ENCODE measurements around the gene NSRP1. TPM values are rescaled to one million over a fixed set of nuclear protein-coding genes. Genes with fewer than 3 reads are reported as not detected.
"Not testable (repeated sequence)": the region's sequence is repeated elsewhere in the genome, so short reads cannot be mapped to it uniquely, and the experiment has no call there.

Gene NSRP1, protein sequence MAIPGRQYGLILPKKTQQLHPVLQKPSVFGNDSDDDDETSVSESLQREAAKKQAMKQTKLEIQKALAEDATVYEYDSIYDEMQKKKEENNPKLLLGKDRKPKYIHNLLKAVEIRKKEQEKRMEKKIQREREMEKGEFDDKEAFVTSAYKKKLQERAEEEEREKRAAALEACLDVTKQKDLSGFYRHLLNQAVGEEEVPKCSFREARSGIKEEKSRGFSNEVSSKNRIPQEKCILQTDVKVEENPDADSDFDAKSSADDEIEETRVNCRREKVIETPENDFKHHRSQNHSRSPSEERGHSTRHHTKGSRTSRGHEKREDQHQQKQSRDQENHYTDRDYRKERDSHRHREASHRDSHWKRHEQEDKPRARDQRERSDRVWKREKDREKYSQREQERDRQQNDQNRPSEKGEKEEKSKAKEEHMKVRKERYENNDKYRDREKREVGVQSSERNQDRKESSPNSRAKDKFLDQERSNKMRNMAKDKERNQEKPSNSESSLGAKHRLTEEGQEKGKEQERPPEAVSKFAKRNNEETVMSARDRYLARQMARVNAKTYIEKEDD
- total RNA-seq: 8.1 and 11.6 TPM in 2 replicates

DNA sequence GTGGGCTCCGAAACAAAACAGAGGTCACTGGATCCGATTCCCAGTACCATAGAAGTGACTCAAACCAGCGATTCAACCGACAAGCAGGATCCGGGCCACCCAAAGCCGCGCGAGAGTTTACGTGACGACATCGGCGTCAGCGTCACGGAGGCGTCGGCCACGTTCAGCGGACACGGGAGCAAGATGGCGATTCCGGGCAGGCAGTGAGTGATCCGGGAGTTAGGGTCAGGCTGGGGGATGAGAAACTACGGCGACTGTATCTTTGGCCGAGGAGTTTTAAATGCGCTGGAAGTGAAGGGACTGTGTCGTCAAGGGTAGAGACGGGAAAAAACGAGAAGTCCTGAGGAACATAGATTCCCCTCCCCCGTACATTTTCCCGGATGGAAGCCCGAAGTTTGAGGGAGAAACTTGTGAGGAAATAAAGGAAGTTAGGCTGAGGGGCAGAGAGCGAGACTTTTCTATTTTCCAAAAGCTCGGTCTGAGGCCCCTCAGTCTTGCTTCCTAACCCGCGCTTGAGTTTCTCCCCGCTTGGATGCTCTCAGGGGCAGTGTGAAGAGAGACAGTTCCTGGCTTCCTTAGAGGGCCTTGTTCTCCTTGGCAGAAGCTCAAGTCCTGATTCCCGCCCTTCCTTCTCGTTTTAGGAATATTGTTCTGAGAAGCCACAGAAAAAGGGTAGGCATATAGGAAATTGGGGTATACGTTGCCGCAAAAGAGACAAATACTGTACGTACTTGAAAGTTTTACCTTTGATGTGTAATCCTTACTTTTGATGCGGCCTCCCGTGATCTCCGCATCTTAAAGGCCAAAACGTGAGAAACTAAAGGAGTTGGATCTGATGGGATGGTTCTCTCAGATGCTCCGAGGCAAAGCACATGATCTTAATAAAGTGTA, at the start of gene NSRP1:
TSS of gene NSRP1 (plus strand) at position 156 of the 891 bp plus-strand sequence. CDS start at position 184, 28 bp downstream.
- DNase-seq (ENCODE audit: low read depth in 2 of 2): peak; percentile 93 to 95

DNA sequence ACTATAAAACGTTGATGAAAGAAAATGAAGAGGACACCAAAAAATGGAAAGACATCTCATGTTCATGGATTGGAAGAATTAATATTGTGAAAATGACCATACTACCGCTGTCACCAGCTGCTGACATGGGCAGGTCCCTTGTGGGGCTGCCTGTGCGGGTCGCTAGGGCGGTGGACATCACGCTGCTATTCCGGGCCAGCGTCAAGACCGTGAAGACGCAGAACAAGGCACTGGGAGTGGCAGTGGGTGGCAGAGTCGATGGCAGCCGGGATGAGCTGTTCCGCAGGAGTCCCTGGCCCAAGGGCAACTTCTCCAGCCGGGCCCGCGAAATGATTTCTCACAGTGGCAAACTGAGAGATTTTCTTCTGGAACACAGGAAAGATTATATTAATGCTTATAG, 48.2 kb upstream of the NSRP1 start:
- no peak for DNase-seq (ENCODE audit: low read depth in 2 of 2)

DNA sequence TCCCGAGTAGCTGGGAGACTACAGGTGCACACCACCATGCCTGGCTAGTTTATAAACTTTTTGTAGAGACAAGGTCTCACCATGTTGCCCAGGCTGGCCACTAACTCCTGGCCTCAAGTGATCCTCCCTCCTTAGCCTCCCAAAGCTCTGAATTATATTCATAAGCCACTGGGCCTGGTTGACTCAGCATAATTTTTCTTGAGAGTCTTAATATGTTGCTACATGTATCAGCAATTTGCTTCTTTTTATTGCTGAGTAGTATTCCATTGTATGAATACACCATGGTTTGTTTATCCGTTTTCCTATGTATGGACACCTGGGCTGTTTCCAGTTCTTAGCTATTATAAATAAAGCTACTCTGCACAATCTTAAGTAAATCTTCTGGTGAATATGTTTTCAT, 42.4 kb upstream of the NSRP1 start:
- no peak for DNase-seq (ENCODE audit: low read depth in 2 of 2)

DNA sequence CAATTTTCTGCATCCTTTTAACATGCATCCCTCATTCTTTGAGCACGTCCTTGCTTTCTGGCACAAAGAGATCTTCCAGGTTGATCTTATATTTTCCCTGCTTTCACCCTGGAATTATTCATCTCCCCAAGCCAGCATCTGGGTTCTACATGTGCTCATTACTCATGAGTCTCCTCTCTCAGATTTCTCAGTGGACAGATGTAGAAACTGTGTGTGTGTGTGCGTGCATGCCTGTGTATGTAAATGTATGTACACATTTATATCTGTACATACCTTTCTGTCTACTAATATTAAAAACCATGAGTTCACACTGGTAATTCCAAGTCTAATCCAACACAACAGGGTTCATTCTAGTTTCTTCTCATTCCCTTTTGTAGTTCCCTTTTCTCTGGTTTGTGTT, 41.9 kb upstream of the NSRP1 start:
- no peak for DNase-seq (ENCODE audit: low read depth in 2 of 2)

DNA sequence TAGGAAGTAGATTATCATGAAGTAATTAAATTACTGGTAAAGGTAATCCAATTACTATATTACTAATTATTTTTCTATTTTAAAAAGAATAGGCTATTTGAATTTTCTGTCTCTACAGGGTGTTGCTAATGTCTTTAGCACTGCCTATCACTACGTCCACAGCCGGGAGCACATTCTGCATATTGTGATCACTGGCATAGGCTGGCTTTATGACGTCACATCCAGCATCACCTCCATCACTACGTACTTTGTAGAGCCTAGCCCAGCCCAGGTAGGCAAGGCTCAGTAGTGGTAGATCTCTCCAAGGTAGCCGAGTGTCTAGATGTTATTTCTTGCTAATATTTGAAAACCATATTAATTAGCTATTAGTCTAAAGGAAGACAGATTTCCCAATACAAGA, 33.8 kb upstream of the NSRP1 start:
- DNase-seq (ENCODE audit: low read depth in 2 of 2): no peak

DNA sequence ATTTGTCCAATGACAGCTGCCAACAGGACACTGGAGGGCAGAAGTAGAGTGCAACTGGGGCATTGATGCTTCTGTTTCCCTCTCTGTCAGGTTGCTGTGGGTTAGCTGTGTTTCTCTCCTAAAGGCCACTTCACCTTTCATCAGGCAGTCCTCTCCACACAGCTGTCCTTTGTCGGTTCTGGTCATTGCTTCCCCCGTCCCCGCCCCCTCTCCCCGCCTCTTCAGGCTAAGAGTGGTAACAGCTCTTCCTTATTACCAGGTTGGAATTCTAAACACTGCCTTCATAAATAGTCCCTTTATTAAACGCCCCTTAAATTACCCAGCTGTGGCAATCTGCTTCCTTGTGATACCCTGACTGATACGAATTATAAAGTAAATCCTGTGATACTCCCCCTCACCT, 31.8 kb upstream of the NSRP1 start:
- no peak for DNase-seq (ENCODE audit: low read depth in 2 of 2)

DNA sequence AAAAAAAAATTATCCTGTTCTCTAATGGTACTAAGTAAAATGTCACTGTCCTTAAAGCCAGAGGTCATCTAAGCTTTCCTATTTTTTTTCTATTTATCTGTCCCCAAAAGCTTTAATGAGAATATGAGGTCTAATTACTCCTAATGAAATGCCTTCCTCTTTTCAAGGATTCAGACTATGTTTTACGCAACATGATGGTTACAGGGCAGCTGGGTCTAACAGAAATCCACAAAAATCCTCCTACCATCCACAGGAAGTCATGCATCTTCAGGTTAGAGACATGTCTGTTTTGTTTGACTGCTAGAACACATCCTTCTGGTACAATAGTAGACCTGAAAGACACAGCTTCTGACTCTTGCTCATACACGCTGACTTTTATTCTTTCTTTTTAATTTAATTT, 29.7 kb upstream of the NSRP1 start:
- no peak for DNase-seq (ENCODE audit: low read depth in 2 of 2)

DNA sequence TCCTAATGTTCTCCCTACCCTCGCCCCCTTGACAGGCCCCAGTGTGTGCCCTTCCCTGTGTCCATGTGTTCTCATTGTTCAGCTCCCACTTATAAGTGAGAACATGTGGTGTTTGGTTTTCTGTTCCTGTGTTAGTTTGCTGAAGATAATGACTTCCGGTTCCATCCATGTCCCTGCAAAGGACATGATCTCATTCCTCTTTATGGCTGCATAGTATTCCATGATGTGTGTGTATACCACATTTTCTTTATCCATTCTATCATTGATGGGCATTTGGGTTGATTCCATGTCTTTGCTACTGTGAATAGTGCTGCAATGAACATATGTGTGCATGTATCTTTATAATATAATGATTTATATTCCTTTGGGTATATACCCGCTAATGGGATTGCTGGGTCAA, 29.2 kb upstream of the NSRP1 start:
- not testable (repeated sequence) for DNase-seq (ENCODE audit: low read depth in 2 of 2)

DNA sequence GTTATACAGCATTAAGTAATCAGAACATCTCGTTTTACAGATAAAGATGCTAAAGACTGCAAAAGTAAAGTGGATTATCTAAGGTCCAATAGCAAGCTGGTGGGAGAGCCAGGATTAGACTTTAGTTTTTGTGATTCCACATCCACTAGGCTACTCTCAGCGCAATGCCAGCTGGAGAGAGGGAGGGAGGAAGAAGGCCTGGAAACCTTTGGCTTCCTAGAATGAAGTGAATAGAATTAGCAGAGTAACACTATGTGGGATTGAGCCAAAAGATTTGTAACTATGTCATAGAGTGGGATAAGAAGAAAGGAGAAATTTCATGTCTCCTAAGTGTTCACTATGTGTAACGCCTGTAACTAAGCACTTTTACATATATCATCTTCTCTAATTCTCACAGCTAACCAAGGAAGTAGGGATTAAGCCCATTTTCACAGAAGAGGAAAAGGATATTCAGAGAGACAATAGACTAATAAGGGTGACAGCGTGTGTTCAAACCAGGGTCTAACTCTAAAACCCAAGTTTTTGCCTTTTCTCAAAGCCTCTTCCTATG, 25.4 kb upstream of the NSRP1 start:
- no peak for DNase-seq (ENCODE audit: low read depth in 2 of 2)

DNA sequence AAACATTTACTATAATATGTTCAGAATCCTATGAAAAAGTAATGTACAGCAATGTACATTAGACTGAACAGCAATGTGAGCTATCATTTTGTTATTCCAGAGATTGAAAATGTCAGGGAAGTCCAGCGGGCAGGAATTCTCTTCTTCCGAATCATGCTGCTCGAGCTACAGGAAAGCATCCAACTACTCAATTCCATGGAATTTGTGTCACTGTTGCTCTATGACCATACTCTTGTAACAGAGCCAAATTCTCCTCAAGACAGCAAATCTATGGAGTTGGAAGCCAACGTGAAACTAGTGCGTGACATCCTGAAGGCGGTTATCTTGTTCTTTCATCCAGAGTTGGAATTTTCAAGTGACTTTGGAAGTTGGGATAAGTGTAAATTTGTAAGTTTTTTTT, 24.8 kb upstream of the NSRP1 start:
- DNase-seq (ENCODE audit: low read depth in 2 of 2): peak; percentile 17 to 69

DNA sequence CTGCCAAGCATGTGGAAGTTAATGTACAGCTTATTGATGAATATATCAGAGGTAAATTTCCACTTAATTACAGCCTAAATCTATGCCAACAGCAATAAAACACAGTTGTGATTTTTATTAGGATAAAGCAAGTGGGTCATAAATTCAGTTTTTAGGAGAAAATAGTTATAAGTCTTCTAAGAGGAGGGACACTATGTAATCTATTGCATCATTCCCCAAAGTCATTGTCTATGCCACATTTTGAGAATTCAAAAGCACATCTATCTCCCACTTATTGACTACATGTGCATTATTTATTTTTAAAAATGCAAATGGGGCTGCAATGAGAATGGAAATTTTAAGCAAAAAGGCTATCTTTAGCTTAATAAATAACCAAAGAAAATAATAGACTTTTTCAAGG, 23.7 kb upstream of the NSRP1 start:
- DNase-seq (ENCODE audit: low read depth in 2 of 2): no peak

DNA sequence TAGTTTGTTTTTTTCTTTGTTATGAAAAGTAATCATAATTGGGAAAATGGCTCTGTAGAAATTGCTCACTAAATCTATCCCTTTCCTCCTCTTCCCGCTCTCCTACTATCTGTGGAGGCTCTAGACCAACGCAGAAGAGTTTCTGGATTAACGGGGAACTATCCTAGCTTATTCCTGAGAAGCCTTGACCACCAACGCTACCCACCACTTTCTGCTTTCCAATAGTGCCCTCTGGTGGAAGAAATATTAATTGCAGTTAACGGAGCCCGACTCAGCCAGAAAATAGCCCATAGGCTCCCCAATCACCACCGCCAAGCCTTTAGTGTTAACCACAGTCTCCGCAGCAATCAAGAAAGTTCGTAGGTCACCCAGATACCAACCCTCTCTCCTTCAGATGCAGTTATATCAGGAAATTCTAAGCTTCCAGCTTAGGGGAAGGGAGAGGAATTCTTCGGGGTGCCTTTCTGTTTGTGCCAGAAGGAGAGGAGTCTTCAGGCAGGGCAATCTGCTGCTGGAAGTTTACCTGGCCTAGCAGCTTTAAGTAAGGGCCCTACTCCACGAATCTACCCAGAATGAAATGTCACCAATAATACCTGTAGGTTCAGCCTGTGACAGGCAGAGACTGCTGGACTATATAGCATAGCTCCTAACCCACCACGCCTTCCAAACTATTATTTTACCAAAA, 23.0 kb upstream of the NSRP1 start:
- peak; percentile 21 to 56 for DNase-seq (ENCODE audit: low read depth in 2 of 2)

DNA sequence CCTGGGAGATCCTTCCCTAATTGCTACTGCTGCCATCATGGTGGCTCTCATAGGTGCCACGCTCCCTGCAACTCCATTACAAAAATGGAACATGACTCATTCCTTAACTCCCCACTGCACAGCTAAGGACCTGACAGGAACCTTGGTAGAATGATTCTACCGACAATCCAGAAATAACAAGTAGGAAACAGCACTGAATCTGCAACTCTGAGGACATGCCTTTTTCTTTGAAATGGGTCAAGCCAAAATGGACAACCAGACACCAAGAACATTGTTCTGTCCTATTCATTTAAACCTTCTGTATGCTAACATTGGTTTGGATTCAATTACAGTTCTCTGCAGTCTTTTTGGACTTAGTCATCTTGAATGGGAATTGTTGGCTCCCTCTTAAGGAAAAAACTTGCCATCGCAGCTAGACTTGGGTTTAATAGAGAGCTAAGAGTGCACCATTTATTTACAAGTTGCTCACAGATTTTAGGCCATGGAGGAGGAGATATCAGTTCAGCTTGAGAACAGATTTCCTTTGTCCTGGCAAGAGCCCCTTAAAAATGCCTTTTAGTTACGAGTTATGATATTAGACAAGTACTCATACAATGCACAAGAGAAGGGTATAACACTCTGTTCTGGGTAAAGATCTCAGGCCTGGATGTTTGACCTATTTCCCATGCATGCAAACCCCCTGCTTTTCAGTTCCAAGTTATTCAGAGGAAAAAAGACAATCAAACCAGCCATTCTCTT, 20.9 kb upstream of the NSRP1 start:
- DNase-seq (ENCODE audit: low read depth in 2 of 2): peak; percentile 30 to 68

DNA sequence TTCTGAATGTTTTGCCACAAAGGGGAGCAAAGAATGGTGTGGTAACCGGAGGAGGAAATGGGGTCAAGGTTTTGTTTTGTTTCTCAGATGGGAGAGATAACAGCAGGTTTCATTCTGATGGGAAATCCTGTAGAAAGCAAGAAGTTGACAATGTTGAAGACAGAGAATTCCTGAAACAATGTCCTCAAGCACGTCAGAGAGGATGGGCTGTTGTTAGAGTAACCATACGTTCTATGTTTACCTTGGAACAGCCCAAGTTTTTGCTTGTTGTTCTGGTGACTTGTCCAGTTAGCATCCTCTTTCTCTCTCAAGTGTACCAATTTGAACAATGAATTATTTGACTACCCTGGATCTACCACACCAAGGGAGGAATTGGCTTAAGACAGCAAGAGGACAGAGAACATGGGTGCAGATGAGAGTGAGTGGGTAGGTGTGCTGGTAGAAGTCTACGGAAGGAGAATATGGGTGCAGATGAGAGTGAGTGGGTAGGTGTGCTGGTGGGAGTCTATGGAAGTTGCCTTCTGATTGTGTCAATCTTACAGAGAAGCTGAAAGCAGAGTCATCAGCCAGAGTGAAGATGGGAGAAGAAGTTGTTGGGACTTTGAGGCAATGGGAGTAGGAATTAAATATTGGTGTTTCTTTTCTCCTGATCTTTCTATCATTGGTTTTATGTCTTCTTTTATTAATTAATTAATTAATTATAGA, 14.8 kb upstream of the NSRP1 start:
- peak in 1 of 2 donors; percentile 44 for DNase-seq (ENCODE audit: low read depth in 2 of 2)

DNA sequence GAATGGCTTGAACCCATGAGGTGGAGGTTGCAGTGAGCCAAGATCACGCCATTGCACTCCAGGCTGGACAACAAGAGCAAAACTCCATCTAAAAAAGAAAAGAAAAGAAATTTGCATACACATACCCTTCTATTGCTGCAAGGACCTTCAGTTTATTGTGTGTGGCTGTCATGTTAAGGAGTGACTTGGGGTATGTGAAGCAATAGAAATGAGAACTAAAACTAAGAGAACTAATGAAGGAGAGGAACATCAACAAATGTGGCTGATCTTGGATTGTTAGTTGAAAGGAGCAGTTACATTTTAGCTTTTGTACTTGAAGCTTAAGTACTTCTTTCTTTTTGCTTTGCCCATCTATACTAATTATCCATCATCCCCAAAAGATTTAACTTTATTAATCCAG, 12.7 kb upstream of the NSRP1 start:
- DNase-seq (ENCODE audit: low read depth in 2 of 2): no peak

DNA sequence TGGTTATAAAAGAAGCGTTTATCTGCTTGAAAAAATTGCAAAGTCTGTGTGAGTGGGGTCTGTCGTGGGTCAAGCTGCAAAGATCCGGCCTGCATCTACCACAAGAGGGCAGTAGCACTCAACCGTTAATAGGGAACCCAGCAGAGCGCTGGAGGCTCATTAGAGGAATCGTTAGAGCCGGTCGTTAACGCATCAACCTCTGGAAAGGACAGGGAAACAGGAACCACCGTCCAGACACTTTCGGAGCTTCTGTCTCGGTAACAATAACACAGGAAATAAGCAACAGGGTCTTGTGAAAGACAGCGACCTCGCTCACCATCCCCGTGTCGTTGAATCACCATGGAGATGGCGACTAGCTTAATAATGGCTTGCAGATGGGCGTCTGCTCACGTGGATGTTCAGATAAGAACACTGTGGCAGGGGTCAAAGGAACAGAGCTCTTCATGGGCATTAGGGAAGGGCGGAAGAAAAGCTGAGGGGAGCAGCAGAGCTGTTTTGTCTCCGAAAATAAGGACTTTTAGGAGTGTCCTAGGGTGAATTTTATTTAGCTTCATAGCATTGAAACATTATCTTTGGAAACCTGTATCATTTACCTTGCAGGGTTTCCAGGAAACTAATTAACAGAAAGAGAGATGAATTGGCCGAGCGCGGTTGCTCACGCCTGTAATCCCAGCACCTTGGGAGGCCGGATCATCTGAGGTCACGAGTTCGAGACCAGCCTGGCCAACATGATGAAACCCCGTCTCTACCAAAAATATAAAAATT, 11.9 kb upstream of the NSRP1 start:
- peak; percentile 88 to 97 for DNase-seq (ENCODE audit: low read depth in 2 of 2)

DNA sequence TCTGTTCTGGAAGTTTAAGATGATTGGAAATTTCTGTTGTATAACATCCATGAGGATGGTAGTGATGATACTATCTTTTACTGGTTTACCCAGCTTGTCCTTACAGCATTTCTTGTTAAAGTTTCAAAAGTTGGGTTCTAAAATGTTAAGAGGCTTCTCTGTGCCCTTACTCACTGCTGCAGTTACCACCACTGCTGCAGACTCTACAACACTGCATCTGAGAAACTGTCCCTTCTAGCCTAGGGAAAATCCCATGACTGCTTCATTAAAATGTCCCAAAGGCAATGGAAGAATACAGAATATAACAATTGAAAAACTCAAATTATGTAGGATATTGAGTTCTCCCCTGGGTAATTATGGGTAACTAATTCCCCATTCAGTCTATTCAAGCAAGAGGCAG, 3.8 kb upstream of the NSRP1 start:
- no peak for DNase-seq (ENCODE audit: low read depth in 2 of 2)

DNA sequence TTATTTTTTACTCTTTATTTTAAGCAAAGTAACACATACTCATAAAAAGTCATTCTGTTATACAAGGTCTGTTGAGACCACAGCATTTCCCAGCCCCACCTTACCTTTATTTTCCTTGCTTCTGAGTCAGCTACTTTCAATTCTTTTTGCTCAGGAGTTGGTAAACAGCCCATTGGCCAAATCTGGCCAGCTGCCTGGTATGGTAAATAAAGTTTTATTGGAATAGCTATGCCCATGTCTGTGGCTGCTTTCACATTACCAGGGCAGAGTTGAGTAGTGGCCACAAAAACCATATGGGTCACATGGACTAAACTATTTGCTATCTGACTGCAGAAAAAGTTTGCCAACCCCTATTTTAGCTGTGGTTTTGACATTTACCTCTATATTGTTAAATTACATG, 3.4 kb upstream of the NSRP1 start:
- no peak for DNase-seq (ENCODE audit: low read depth in 2 of 2)

DNA sequence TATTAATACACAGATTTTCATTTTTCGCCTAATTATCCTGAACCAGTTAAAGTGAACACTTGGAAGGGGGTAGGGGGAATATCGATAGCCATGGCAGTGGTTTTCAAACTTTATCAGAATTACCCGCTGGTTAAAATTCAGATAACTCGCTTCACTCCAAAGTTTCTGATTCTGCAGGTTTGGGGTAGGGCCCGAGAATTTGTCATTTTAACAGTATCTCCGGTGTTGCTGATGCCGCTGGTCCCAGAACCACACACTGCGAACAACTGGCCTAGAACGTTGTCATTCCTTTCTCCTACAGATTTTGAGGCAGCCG, 313 bp upstream of the NSRP1 start:
- DNase-seq (ENCODE audit: low read depth in 2 of 2): no peak

DNA sequence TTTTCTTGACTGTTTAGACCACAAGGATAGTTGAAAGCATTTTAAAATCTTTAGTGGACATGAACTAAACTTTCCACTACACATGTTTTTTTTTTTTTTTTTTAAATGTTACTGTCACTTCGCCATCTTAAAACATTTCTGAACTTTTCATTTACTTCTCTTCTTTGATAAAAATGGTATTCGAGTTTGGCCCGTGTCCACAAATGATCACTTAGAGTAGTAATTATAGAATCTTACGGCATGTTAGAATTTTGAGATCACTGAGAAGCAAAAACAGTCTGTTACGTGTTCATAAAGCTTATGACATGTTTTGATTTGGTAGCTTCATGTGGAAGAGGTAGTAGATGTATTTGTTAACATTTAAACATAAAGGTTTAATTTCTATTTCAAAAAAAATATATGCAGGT, 1.1 kb downstream of the NSRP1 start:
- no peak for DNase-seq (ENCODE audit: low read depth in 2 of 2)
